ENCODE measurements around the gene CDK5RAP2.

GRCh38 chr9:120436446-120436845 lies 143.5 kb downstream of the CDK5RAP2 start:
- no peak for TF ChIP-seq CTCF (IDR thresholded peaks at IDR 0.05 in 4 of 5, conservative IDR thresholded peaks at IDR 0.05 in 1 of 5)
- TF ChIP-seq POLR2A (IDR thresholded peaks at IDR 0.05), result no peak
